ENCODE measurements around the gene CCDC106. TPM values are rescaled to one million over a fixed set of nuclear protein-coding genes. Genes with fewer than 3 reads are reported as not detected.

CCDC106 gene
- total RNA-seq, 1 donor from 2014 or later, result 9.4 TPM

DNA sequence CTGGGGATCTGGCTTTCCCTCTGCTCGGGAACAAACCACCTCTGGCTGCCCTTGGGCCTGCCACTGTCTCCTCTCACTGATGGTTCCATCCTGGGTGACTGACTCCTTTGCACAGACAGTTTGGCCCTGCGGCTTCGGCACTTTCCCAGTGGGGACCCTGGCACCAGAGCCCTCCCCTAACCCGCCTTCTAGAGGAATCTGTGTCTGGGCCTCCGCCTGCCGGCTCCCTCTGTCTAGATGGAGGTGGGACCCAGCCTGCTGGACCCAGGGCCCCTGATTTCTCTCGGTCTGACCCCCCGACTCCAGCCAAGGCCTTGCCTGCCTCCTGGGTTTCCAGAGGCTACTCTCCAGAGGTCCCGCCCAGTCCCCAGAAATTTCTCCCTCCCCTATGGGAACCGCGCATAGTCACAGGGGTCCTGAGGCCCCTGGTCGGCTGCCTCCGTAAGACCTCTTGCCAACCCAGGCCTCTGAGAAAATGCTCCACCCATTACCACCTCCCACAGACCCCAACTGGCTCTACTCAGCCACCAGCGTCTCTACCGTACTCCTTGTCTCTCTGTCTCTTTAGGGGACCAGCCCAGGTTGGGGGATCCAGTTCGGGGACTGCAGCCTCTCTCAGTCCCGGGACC is 2.7 kb downstream of the CCDC106 start:
- no peak for DNase-seq (ENCODE audit: low spot score)

GRCh38 chr19:55651236-55651635 is 3.2 kb downstream of the CCDC106 start:
- no peak for DNase-seq (ENCODE audit: low spot score)

- no peak for DNase-seq (ENCODE audit: low spot score)
These were observed 4.5 kb downstream of the CCDC106 start for GRCh38 chr19:55652311-55653128.

DNA sequence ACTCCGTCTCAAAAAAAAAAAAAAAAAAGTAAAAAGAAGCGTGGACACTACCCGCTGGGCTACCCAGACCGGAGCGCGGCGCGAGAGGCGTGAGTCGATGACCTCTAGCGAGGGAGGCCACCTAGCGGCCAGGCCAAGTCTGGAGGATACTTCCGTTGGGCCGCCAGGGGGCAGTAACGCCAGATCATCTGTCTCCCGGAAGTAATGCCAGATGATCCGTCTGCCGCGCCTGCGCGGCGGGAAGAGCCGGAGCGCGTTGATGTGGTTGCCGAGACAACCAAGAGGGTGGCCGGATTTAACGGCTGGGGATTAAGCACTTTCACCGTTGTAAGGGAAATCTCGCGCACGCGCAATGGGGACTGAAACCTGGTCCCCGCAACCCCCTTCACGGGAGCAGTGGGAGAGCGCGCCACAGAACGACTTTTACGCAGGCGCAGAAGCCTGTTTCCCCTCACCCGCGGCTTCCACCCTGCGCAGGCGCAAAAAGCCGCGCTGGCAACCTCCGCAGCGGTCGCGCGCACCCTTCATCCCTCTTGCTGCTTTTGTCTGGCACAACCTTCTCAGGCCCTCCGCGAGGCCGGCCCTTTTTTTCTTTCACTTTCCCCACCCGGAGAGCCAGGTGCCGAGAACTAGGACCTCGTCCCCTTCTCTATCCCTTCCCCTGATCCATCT is 5.8 kb downstream of the CCDC106 start:
- DNase-seq (ENCODE audit: low spot score), result peak; percentile 100

GRCh38 chr19:55654323-55654867 is 6.4 kb downstream of the CCDC106 start:
- DNase-seq (ENCODE audit: low spot score), result peak; percentile 100

DNA sequence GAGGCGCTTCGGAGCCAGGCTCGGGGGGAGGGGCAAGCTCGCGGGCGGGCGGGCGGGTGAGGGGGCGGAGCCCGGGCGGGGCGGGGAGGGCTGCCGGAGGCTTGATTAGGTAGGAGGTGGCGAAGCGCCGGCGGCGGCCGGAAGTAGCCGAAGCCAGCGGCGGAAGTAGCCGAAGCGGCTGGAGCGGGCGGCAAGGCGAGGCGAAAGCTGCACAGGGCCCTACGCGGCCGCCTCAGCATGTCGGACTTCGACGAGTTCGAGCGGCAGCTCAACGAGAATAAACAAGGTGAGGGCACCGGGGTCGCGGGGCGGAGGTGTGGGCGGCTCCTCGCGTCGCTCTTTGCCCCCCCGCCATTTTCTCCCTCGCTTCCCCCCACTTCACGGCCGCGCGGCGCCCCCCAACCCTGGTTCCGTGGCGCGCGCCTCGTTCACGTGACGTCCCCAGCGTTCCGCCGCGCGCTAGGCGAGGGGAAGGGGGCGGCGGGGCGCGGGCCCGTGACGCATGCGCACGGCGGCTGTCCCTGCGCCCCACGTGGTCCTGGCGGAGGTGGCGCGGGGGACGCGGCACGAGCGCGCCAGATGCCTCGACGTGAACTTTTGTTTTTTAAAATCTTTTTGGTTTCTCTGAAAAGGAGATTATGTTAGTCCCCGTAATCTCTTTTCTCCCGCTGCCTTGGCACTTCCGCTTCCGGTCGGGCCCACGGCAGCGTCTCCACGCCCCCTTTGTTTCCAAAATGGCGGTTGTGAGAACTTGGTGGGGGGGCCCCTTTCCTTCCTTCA is 7.0 kb downstream of the CCDC106 start, which contains the start of gene U2AF2:
Gene U2AF2 (plus strand): TSS at position 168 of the 780 bp plus-strand sequence. CDS start 70 bp downstream, at position 238.
- peak; percentile 83 for DNase-seq (ENCODE audit: low spot score)

- no peak for DNase-seq (ENCODE audit: low spot score)
These were observed 7.6 kb downstream of the CCDC106 start for GRCh38 chr19:55655648-55656040.

DNA sequence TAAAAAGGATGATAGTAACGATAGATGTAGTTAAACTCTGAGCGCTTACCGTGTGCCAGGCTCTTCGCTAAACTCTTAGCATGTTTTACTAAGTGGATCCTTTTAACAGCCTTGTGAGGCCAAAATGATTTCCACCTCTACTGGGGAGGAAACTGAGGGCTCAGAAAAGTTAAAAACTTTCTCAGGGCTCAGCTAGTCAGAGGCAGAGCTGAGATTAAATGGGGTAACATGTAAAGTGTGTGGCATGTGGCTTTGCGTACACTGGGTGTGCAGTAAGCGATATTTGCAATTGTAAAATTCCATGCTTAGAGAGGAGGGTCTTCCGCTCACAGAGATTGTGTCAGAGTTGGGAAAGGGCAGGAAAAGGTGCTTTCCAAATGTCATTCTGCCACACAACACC is 8.5 kb downstream of the CCDC106 start:
- DNase-seq (ENCODE audit: low spot score), result no peak

- no peak for DNase-seq (ENCODE audit: low spot score)
These were observed 9.2 kb downstream of the CCDC106 start for GRCh38 chr19:55656988-55657747.

DNA sequence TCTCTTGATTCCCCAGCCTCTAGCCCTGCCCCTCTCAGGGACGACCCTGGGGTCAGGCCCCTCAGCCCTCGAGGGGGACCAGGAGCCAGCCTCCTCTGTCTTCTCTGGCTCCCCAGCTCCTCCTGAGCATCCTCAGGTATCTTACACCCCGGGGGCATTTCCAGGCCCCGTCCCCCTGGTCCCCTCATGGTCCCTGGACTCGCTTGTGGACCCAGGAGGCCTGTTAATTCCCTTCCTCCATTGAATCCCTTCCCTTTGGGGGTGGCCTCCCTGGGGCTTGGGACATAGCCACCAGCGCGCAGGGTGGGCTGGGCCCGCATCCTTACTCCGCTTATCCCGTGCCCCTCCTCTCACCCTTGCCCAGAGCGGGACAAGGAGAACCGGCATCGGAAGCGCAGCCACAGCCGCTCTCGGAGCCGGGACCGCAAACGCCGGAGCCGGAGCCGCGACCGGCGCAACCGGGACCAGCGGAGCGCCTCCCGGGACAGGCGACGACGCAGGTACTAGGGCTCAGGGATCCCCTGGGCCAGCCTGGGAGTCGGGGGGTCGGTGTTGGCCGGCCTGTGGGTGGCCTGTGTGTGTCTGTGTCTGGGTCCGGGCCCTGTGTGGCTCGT is 10.9 kb downstream of the CCDC106 start:
- DNase-seq (ENCODE audit: low spot score), result no peak

DNA sequence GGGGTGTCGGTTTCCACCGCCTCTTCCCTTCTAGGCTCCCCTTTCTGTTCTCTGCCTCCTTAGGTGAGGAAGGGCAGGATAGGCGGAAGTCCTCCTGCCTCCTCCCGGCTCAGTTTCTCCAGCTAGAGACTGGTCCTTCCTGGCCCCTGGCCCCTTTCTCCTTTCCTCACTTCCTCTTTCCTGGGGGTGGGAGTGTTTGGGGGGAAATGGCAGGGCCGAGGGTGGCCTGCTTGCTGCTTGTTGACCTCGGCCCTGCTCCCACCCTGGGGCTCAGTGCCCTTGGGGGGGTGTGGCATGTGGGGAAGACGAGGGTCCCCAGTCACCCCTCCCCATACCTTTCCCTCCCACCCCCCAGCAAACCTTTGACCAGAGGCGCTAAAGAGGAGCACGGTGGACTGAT is 11.8 kb downstream of the CCDC106 start:
- no peak for DNase-seq (ENCODE audit: low spot score)

GRCh38 chr19:55660404-55660803 is 12.4 kb downstream of the CCDC106 start:
- DNase-seq (ENCODE audit: low spot score), result no peak

DNA sequence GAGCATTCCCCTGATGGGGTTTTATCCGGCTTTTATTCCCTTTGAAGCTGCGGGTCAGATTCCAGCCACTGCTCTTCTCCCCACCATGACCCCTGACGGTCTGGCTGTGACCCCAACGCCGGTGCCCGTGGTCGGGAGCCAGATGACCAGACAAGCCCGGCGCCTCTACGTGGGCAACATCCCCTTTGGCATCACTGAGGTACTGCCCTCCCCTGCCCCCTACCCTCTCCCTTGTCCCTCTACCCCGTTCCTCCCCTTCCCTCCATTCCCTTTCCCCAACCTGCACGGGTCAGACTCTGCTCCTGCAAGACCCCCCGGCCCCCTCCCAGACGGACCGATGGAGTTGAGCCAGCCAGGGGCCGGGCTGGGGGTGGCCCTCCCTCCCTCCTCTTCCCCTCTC is 13.0 kb downstream of the CCDC106 start:
- no peak for DNase-seq (ENCODE audit: low spot score)

- DNase-seq (ENCODE audit: low spot score), result no peak
These were observed 13.8 kb downstream of the CCDC106 start for GRCh38 chr19:55661826-55662225.

- DNase-seq (ENCODE audit: low spot score), result no peak
These were observed 16.0 kb downstream of the CCDC106 start for GRCh38 chr19:55663846-55664536.

- no peak for DNase-seq (ENCODE audit: low spot score)
These were observed 18.5 kb downstream of the CCDC106 start for GRCh38 chr19:55666343-55667005.

DNA sequence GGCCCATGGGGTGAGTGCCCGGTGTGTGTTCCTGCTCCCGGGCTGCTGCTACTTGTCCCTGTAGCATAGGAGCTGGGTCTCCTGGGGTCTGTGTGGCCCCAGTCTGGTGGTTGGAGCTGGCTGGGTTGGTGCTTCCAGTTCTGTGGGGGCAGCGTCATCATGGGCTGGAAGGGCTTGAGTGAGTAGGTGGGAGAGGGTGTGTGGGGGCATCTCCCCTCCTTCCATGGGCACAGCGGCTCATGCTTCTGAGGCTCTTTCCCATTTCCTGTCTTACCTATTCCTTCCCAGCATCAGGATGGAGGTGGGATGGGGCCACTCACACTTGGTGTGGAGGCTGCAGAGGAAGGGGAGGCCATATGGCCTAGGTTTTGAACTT is 19.0 kb downstream of the CCDC106 start:
- no peak for DNase-seq (ENCODE audit: low spot score)

DNA sequence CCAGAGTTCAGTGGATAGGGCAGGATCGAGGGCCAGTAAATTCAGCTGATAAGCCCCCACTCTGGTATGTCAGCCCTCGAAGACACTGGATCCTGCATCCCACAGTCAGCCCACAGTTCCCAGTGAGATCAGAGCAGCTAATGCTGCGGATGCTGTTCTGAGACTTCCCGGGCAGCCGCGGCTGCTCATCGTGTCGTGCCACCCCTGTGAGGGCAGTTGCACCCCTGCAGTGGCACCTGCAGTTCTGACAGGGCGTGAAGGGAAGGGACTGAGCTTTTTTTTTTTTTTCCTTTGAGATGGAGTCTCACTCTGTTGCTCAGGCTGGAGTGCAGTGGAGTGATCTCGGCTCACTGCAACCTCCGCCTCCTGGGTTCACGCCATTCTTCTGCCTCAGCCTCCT is 19.5 kb downstream of the CCDC106 start:
- DNase-seq (ENCODE audit: low spot score), result no peak

DNA sequence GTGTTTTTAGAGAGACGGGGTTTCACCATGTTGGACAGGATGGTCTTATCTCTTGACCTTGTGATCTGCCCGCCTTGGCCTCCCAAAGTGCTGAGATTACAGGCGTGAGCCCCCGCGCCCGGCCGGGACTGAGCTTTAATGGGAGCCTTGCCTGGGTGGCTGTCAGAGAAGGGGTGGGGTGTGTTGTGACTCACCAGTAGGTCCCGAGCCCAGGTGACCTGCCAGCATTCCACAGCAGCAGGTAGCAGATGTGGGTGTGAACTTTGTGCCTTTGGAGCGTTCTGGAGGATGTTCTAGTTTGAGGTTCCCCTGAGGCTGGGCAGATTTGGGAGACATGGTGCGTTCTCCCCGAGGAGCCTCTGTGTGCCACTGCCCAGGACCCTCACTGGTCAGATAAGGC is 19.9 kb downstream of the CCDC106 start:
- DNase-seq (ENCODE audit: low spot score), result no peak
